ENCODE measurements around the gene FKBP8. TPM values are rescaled to one million over a fixed set of nuclear protein-coding genes. Genes with fewer than 3 reads are reported as not detected.
"Not testable (repeated sequence)": the region's sequence is repeated elsewhere in the genome, so short reads cannot be mapped to it uniquely, and the experiment has no call there.

Gene FKBP8
- total RNA-seq (2013) = 186 TPM
- polyA plus RNA-seq = 100 to 1,000 TPM in 1 of 3 donors, 10 to 100 TPM in 2; 78.0 to 159 (median 81.2) TPM
- 174 and 290 TPM in 2 replicates for polyA minus RNA-seq
- 14.9 to 105 (median 80.1) reads per million in 11 experiments for total RNA-seq

GRCh38 chr19:18542941-18543813 is at the start of gene FKBP8:
TSS of gene FKBP8 (minus strand) at chr19:18543573. CDS start at chr19:18541970, 1,603 bp downstream.
- Histone ChIP-seq H3K27ac (ENCODE audit: low read depth in 1 of 2, low read length in 2 of 2) (peak within 1 kb of the TSS; percentile 72 to 82), H3K4me3 (replicated peaks in 1 of 3; ENCODE audit: low read depth in 2 of 3, low read length in 3 of 3) (peak within 1 kb of the TSS; percentile 64 to 80 (median 65)), H3K27me3 (ENCODE audit: control insufficient read depth in 2 of 2, insufficient read depth in 2 of 2, low read length in 2 of 2) (no peaks in the 10 kb centered on the region), H3K36me3 (replicated peaks in 1 of 2; ENCODE audit: control insufficient read depth in 1 of 2, insufficient read depth in 2 of 2, low read length in 2 of 2) (peaks cover 23 to 34% of the 10 kb centered on the region in 2 donors), H4K20me1 (ENCODE audit: insufficient read depth, low read length) (no peaks in the 10 kb centered on the region), H3K4me1 (ENCODE audit: control insufficient read depth in 1 of 2, insufficient read depth in 2 of 2, low read length in 2 of 2) (peaks cover 21 to 26% of the 10 kb centered on the region in 2 donors), H3K9me3 (replicated peaks in 1 of 2; ENCODE audit: control insufficient read depth in 1 of 2, insufficient read depth in 1 of 2, low read length in 2 of 2) (no peaks in the 10 kb centered on the region), H2AFZ (ENCODE audit: insufficient read depth, low read depth, low read length, poor library complexity, severe bottlenecking) (peak within 1 kb of the TSS; percentile 72), H3K79me2 (ENCODE audit: insufficient read depth, low read length) (peaks cover 16% of the 10 kb centered on the region), H3K4me2 (replicated peaks; ENCODE audit: extremely low read depth, low read length, poor library complexity, severe bottlenecking) (peak within 1 kb of the TSS; percentile 77), H3K9ac (ENCODE audit: insufficient read depth, low read length, poor library complexity, severe bottlenecking) (peak within 1 kb of the TSS; percentile 65)
- peak; percentile 84 to 89 (median 88) for DNase-seq
- no peak for TF ChIP-seq CTCF (IDR thresholded peaks at IDR 0.05)
- H3K27me3 Mint-ChIP-seq (ENCODE audit: low read depth in 3 of 3) = peaks cover 0 to 5% (median 0%) of the 10 kb centered on the region in 3 donors
- H3K9me3 Mint-ChIP-seq = no peaks in the 10 kb centered on the region
- WGBS (ENCODE audit: insufficient coverage) = 0% methylated on average over 47 of the region's 86 CpGs
- H3K36me3 Mint-ChIP-seq = peaks cover 28 to 32% of the 10 kb centered on the region in 2 donors
- peaks cover 30% of the 10 kb centered on the region for H3K4me1 Mint-ChIP-seq
- intact Hi-C loops (cut with micrococcal nuclease) = loop anchor here in 1 of 2 donors (5.0 kb wide), 1 partner anchor 34 kb away; no protein-coding TSS in a partner anchor
- H3K27ac Mint-ChIP-seq = peak within 1 kb of the TSS; percentile 93 to 98 (median 95)
- H3K4me3 Mint-ChIP-seq = peak within 1 kb of the TSS; percentile 91

- DNase-seq; H3K4me3 ChIP-seq (replicated peaks in 1 of 3; ENCODE audit: low read depth in 2 of 3, low read length in 3 of 3); intact Hi-C loops (cut with micrococcal nuclease); H3K27ac Mint-ChIP-seq; H3K4me2 ChIP-seq (replicated peaks; ENCODE audit: extremely low read depth, low read length, poor library complexity, severe bottlenecking); H2AFZ ChIP-seq (ENCODE audit: insufficient read depth, low read depth, low read length, poor library complexity, severe bottlenecking); H3K9me3 Mint-ChIP-seq; H3K27ac ChIP-seq (ENCODE audit: low read depth in 1 of 2, low read length in 2 of 2); H3K79me2 ChIP-seq (ENCODE audit: insufficient read depth, low read length); H3K4me3 Mint-ChIP-seq; H3K9me3 ChIP-seq (replicated peaks in 1 of 2; ENCODE audit: control insufficient read depth in 1 of 2, insufficient read depth in 1 of 2, low read length in 2 of 2); H3K36me3 ChIP-seq (replicated peaks in 1 of 2; ENCODE audit: control insufficient read depth in 1 of 2, insufficient read depth in 2 of 2, low read length in 2 of 2); H3K9ac ChIP-seq (ENCODE audit: insufficient read depth, low read length, poor library complexity, severe bottlenecking): not testable (repeated sequence)
- Histone ChIP-seq H4K20me1 (ENCODE audit: insufficient read depth, low read length) (peaks cover 30% of the 10 kb centered on the region), H3K4me1 (ENCODE audit: control insufficient read depth in 1 of 2, insufficient read depth in 2 of 2, low read length in 2 of 2) (peaks cover 35 to 55% of the 10 kb centered on the region in 2 donors), H3K27me3 (ENCODE audit: control insufficient read depth in 2 of 2, insufficient read depth in 2 of 2, low read length in 2 of 2) (peaks cover 7 to 26% of the 10 kb centered on the region in 2 donors)
- H3K4me1 Mint-ChIP-seq = peaks cover 42% of the 10 kb centered on the region
- peaks cover 15 to 21% of the 10 kb centered on the region in 2 donors for H3K36me3 Mint-ChIP-seq
- WGBS (ENCODE audit: insufficient coverage) = no CpG with 5 or more reads among the region's 5 CpGs
- H3K27me3 Mint-ChIP-seq (ENCODE audit: low read depth in 3 of 3) = peaks cover 24 to 38% (median 35%) of the 10 kb centered on the region in 3 donors
Measured at GRCh38 chr19:18592732-18593131, 49.4 kb upstream of the FKBP8 start.
